GM19240 (cell line): ENCODE measurements around the gene PXDN.

ENCODE experiments used
- DNase-seq: peaks from one replicate; pipeline ENCODE4 v3.0.0; 2011; ENCODE audit warnings: low spot score; ENCODE audit not compliant: insufficient read length

PXDN gene

DNA sequence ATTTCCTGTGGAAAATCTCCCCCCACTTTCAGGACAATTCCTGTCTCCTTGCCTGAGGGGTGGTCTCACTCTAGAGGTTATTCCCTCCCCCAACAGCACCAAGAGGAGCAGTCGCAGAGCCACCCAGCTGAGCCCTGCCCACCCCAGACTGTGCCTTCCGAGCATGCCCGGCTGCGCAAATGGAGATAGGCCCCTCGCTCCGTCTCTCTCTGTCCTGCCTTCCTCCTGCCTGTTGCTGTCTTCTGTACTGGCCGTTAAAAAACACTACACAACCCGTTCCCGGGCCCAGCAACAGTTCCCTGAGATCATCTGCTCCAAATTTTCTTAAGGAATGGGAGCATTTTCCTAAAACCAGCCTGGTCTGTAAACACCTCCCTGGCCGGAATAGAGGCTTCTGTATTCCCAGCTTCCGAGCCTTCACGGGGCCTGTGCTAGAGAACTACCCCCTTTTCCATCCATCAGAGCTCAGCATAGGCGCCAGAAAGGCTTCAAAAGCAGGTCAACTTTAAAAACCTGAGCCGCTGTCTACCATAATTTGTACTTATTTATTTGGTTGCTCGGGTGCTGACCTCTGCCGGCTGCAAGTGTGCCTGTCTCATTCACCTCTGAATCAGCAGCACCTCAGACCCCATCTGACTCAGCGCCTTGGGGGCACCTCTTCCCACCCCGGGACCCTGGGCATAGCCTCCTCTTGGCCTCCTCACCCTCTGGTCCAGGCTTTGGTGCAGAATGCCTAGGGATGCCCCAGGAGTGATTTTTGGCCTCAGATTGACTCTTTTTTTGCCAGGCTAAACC lies 159.4 kb downstream of the PXDN start:
- no peak for DNase-seq

GRCh38 chr2:1584051-1584531 lies 160.2 kb downstream of the PXDN start:
- DNase-seq, result no peak

DNA sequence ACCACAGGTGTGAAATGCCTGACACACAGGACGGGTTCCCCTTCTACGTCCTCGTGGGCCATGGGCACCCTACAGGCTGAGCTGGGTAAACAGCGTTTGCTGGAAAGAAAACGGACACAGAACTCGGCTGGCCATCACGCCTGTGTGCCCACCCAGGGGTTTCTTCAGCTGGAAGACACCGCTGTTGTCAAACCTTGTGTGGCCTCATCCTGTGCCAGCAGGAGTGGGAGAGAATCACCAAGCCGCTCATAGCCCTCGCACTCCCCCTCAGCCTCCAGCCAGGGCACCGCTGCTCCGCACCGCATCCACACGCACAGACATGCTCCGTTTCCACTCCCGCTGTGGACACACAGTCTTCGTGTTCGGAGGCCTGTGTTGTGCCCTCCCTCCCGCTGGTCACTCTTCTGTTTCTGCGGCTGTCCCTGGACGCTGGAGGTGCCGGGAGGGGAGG lies 161.4 kb downstream of the PXDN start:
- no peak for DNase-seq

- no peak for DNase-seq
Measured at GRCh38 chr2:1581965-1582625, 162.2 kb downstream of the PXDN start.
